Measurements from ENCODE around the gene KCNQ5.

The KCNQ5 gene

DNA sequence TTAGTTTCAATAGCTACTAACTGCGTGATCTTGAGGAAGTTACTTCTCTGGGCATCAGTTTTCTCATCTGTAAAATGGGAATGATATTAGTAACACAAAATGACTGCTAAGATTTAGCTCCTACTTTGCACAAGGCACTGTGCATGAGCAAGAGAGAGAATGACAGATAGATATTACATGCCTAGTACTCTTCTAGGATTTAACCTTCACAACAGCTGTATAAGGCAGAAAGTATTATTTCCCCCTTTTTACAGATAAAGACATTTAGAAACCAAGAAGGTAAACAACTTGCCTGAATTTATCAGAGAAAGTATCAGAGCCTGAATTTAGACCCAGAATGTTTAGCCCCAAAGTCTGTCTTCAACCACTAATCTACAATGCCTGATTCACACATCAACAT lies 321.8 kb downstream of the KCNQ5 start:
- H3K4me1 ChIP-seq (ENCODE audit: control insufficient read depth, low read length), result no peaks in the 10 kb centered on the region
- no peaks in the 10 kb centered on the region; the same call in 1 of the 2 replicates for H3K79me2 ChIP-seq (ENCODE audit: control insufficient read depth, low read length)
- H3K36me3 ChIP-seq (ENCODE audit: control insufficient read depth, low read length), result no peaks in the 10 kb centered on the region
- H3K9me3 ChIP-seq (ENCODE audit: control insufficient read depth, insufficient read depth, low read length), result no peaks in the 10 kb centered on the region
- H3K27ac ChIP-seq (ENCODE audit: low read depth, low read length), result no peak overlapping the region
- TF ChIP-seq, protein P1, sequence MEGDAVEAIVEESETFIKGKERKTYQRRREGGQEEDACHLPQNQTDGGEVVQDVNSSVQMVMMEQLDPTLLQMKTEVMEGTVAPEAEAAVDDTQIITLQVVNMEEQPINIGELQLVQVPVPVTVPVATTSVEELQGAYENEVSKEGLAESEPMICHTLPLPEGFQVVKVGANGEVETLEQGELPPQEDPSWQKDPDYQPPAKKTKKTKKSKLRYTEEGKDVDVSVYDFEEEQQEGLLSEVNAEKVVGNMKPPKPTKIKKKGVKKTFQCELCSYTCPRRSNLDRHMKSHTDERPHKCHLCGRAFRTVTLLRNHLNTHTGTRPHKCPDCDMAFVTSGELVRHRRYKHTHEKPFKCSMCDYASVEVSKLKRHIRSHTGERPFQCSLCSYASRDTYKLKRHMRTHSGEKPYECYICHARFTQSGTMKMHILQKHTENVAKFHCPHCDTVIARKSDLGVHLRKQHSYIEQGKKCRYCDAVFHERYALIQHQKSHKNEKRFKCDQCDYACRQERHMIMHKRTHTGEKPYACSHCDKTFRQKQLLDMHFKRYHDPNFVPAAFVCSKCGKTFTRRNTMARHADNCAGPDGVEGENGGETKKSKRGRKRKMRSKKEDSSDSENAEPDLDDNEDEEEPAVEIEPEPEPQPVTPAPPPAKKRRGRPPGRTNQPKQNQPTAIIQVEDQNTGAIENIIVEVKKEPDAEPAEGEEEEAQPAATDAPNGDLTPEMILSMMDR (IDR thresholded peaks at IDR 0.05; ENCODE audit: low read depth, low read length, poor library complexity, severe bottlenecking), result no peak
- no peak for TF ChIP-seq EZH2phosphoT487 (IDR thresholded peaks at IDR 0.05; ENCODE audit: borderline replicate concordance, low read length)
- no peak overlapping the region for H3K4me2 ChIP-seq (ENCODE audit: low read length)
- no peak overlapping the region for H3K4me3 ChIP-seq (ENCODE audit: low read length)
- no peaks in the 10 kb centered on the region for H3K27me3 ChIP-seq (ENCODE audit: control insufficient read depth, low read length)
- H4K20me1 ChIP-seq (ENCODE audit: control insufficient read depth, insufficient read depth, low read depth, low read length), result no peaks in the 10 kb centered on the region
- no peaks in the 10 kb centered on the region for H3F3A ChIP-seq (ENCODE audit: control insufficient read depth, insufficient read depth)
- no peaks in the 10 kb centered on the region for H3K9me2 ChIP-seq (replicated peaks; ENCODE audit: control insufficient read depth, low read length)

DNA sequence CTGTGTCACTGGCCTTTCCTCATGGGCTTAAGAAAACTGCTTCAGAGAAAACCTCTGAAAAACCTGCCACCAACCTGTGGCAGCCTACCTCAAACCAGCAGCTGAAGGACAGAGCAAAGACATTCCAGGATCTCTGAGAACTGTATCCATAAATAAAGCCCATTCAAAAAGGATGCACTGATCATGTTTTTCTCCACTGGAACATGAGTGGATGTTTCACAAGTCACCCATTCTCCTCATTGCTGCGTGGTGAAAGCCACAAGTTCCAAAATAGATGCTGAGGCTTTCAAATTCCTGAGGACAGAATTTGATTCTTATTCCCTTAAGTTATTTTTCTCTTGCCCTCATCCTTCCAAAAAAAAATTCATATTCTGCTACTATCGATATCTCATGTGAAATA lies 322.8 kb downstream of the KCNQ5 start:
- no peaks in the 10 kb centered on the region for H3K27me3 ChIP-seq (ENCODE audit: control insufficient read depth, low read length)
- H3K27ac ChIP-seq (ENCODE audit: low read depth, low read length), result no peak overlapping the region
- H3K9me2 ChIP-seq (replicated peaks; ENCODE audit: control insufficient read depth, low read length), result no peaks in the 10 kb centered on the region
- H3F3A ChIP-seq (ENCODE audit: control insufficient read depth, insufficient read depth), result no peaks in the 10 kb centered on the region
- no peaks in the 10 kb centered on the region for H3K36me3 ChIP-seq (ENCODE audit: control insufficient read depth, low read length)
- H3K4me1 ChIP-seq (ENCODE audit: control insufficient read depth, low read length), result no peaks in the 10 kb centered on the region
- H3K4me3 ChIP-seq (ENCODE audit: low read length), result no peak overlapping the region
- no peaks in the 10 kb centered on the region for H4K20me1 ChIP-seq (ENCODE audit: control insufficient read depth, insufficient read depth, low read depth, low read length)
- TF ChIP-seq EZH2phosphoT487 (IDR thresholded peaks at IDR 0.05; ENCODE audit: borderline replicate concordance, low read length), result no peak
- TF ChIP-seq, protein P1 (IDR thresholded peaks at IDR 0.05; ENCODE audit: low read depth, low read length, poor library complexity, severe bottlenecking), result no peak
- H3K9me3 ChIP-seq (ENCODE audit: control insufficient read depth, insufficient read depth, low read length), result no peaks in the 10 kb centered on the region
- H3K79me2 ChIP-seq (ENCODE audit: control insufficient read depth, low read length), result no peaks in the 10 kb centered on the region; the same call in 1 of the 2 replicates
- H3K4me2 ChIP-seq (ENCODE audit: low read length), result no peak overlapping the region

DNA sequence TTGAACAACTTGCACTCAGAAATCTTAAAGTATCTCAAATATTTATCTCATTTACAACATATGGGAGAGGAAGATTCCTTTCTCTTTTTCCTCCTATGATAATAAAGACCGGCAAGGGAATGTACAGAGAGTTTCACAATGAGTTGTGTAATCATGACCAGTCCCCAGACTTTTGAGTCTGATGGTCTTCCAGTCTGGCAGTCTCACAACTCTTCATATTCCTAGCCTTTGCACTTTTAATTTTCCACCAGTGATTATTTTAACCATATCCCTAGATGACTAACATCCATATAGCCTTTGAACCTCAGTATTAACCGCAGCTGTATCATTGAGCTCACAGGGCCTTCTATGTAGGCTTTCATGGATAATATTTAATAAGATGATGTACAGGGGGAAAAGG lies 324.9 kb downstream of the KCNQ5 start:
- Histone ChIP-seq H3K9me3 (ENCODE audit: control insufficient read depth, insufficient read depth, low read length) (no peaks in the 10 kb centered on the region), H3K27me3 (ENCODE audit: control insufficient read depth, low read length) (no peaks in the 10 kb centered on the region), H3K9me2 (replicated peaks; ENCODE audit: control insufficient read depth, low read length) (no peaks in the 10 kb centered on the region), H3K4me3 (ENCODE audit: low read length) (no peak overlapping the region), H3K27ac (ENCODE audit: low read depth, low read length) (no peak overlapping the region), H3K79me2 (ENCODE audit: control insufficient read depth, low read length) (no peaks in the 10 kb centered on the region), H3K4me1 (ENCODE audit: control insufficient read depth, low read length) (no peaks in the 10 kb centered on the region), H3K4me2 (ENCODE audit: low read length) (no peak overlapping the region), H3F3A (ENCODE audit: control insufficient read depth, insufficient read depth) (no peaks in the 10 kb centered on the region), H4K20me1 (ENCODE audit: control insufficient read depth, insufficient read depth, low read depth, low read length) (no peaks in the 10 kb centered on the region), H3K36me3 (ENCODE audit: control insufficient read depth, low read length) (no peaks in the 10 kb centered on the region)
- no peak for TF ChIP-seq EZH2phosphoT487 (IDR thresholded peaks at IDR 0.05; ENCODE audit: borderline replicate concordance, low read length)
- TF ChIP-seq, protein P1 (IDR thresholded peaks at IDR 0.05; ENCODE audit: low read depth, low read length, poor library complexity, severe bottlenecking), result no peak

DNA sequence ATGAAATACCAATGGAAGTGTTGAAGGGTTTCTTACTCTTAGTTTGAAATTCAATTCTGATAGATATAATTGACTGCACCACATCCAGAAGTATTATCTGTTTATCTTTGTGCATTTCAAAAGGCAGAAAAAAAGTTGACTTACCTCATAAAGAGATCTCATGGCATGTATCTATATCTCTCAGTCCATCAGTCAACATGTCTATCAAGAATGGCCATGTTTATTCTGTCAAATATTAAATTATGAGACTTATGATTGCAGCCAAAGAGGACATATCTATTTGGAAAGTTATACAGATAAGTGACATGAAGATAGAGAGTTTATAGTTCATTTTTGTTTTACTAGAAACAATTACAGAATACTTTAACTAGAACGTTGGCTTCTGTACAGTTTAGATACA lies 325.7 kb downstream of the KCNQ5 start:
- Histone ChIP-seq H3K36me3 (ENCODE audit: control insufficient read depth, low read length) (no peaks in the 10 kb centered on the region), H3K79me2 (ENCODE audit: control insufficient read depth, low read length) (no peaks in the 10 kb centered on the region), H3K4me1 (ENCODE audit: control insufficient read depth, low read length) (no peaks in the 10 kb centered on the region), H3K27ac (ENCODE audit: low read depth, low read length) (no peak overlapping the region), H4K20me1 (ENCODE audit: control insufficient read depth, insufficient read depth, low read depth, low read length) (no peaks in the 10 kb centered on the region), H3K4me2 (ENCODE audit: low read length) (no peak overlapping the region), H3K9me2 (replicated peaks; ENCODE audit: control insufficient read depth, low read length) (no peaks in the 10 kb centered on the region), H3K4me3 (ENCODE audit: low read length) (no peak overlapping the region), H3K27me3 (ENCODE audit: control insufficient read depth, low read length) (no peaks in the 10 kb centered on the region), H3F3A (ENCODE audit: control insufficient read depth, insufficient read depth) (no peaks in the 10 kb centered on the region), H3K9me3 (ENCODE audit: control insufficient read depth, insufficient read depth, low read length) (no peaks in the 10 kb centered on the region)
- TF ChIP-seq, protein P1 (IDR thresholded peaks at IDR 0.05; ENCODE audit: low read depth, low read length, poor library complexity, severe bottlenecking), result no peak
- TF ChIP-seq EZH2phosphoT487 (IDR thresholded peaks at IDR 0.05; ENCODE audit: borderline replicate concordance, low read length), result no peak

Data from DOHH2 (cell line).